ENCODE measurements around the gene FKBP5.

The FKBP5 gene

GRCh38 chr6:35725081-35725708 lies 36.5 kb upstream of the FKBP5 start:
- H3K4me3 ChIP-seq: no peak overlapping the region
- H3K27ac ChIP-seq: peak overlapping the region in 18 of 21 experiments; percentile 82 to 100 (median 96)

GRCh38 chr6:35724471-35724870 lies 35.8 kb upstream of the FKBP5 start:
- Histone ChIP-seq H3K4me3 (no peak overlapping the region), H3K27ac (peak overlapping the region in 10 of 21 experiments; percentile 11 to 100 (median 96))

- peak overlapping the region in 10 of 21 experiments; percentile 11 to 100 (median 94) for H3K27ac ChIP-seq
These were observed 35.3 kb upstream of the FKBP5 start for GRCh38 chr6:35724059-35724458.

GRCh38 chr6:35723587-35723986 lies 34.9 kb upstream of the FKBP5 start:
- Histone ChIP-seq H3K4me3 (no peak overlapping the region), H3K27ac (peak overlapping the region in 8 of 21 experiments; percentile 3 to 100 (median 42))

More at GRCh38 chr6:35724059-35724458, 35.3 kb upstream of the FKBP5 start:
- H3K4me3 ChIP-seq: no peak overlapping the region

- no peak overlapping the region for H3K27ac ChIP-seq
These were observed 33.5 kb upstream of the FKBP5 start for GRCh38 chr6:35722121-35722761.

GRCh38 chr6:35719830-35720733 lies 31.4 kb upstream of the FKBP5 start:
- H3K4me3 ChIP-seq: no peak overlapping the region
- peak overlapping the region in 20 of 21 experiments; percentile 47 to 89 (median 76) for H3K27ac ChIP-seq

More at GRCh38 chr6:35722121-35722761, 33.5 kb upstream of the FKBP5 start:
- H3K4me3 ChIP-seq: no peak overlapping the region

GRCh38 chr6:35719404-35719829 lies 30.7 kb upstream of the FKBP5 start:
- Histone ChIP-seq H3K4me3 (no peak overlapping the region), H3K27ac (peak overlapping the region in 20 of 21 experiments; percentile 13 to 89 (median 76))

GRCh38 chr6:35718911-35719381 lies 30.2 kb upstream of the FKBP5 start:
- H3K4me3 ChIP-seq: no peak overlapping the region
- peak overlapping the region in 20 of 21 experiments; percentile 13 to 89 (median 76) for H3K27ac ChIP-seq

GRCh38 chr6:35718375-35718736 lies 29.6 kb upstream of the FKBP5 start:
- Histone ChIP-seq H3K4me3 (no peak overlapping the region), H3K27ac (peak overlapping the region in 15 of 21 experiments; percentile 13 to 89 (median 76))

GRCh38 chr6:35717449-35718374 lies 29.0 kb upstream of the FKBP5 start:
- Histone ChIP-seq H3K27ac (peak overlapping the region in 12 of 21 experiments; percentile 13 to 89 (median 74)), H3K4me3 (no peak overlapping the region)

GRCh38 chr6:35716798-35717197 lies 28.1 kb upstream of the FKBP5 start:
- H3K4me3 ChIP-seq: no peak overlapping the region
- no peak overlapping the region for H3K27ac ChIP-seq

- Histone ChIP-seq H3K4me3 (no peak overlapping the region), H3K27ac (no peak overlapping the region)
These were observed 24.5 kb upstream of the FKBP5 start for GRCh38 chr6:35713006-35713767.

- H3K4me3 ChIP-seq: no peak overlapping the region
- H3K27ac ChIP-seq: no peak overlapping the region
These were observed 23.0 kb upstream of the FKBP5 start for GRCh38 chr6:35711731-35712130.

- no peak overlapping the region for H3K4me3 ChIP-seq
- H3K27ac ChIP-seq: no peak overlapping the region
These were observed 21.6 kb upstream of the FKBP5 start for GRCh38 chr6:35710241-35710847.

GRCh38 chr6:35708585-35708984 lies 19.9 kb upstream of the FKBP5 start:
- Histone ChIP-seq H3K27ac (no peak overlapping the region), H3K4me3 (no peak overlapping the region)

GRCh38 chr6:35707714-35708407 lies 19.1 kb upstream of the FKBP5 start:
- Histone ChIP-seq H3K4me3 (no peak overlapping the region), H3K27ac (no peak overlapping the region)

- Histone ChIP-seq H3K27ac (no peak overlapping the region), H3K4me3 (no peak overlapping the region)
These were observed 17.8 kb upstream of the FKBP5 start for GRCh38 chr6:35706468-35706867.
